T follicular helper cell (primary cell): ENCODE measurements around the gene PFKFB2.

Source experiments
- DNase-seq: peaks from one replicate; pipeline ENCODE4 v3.0.0-alpha.2; 2020; ENCODE audit warnings: low read depth

Gene PFKFB2

GRCh38 chr1:207021876-207022596, 31.0 kb upstream of the PFKFB2 start:
- no peak for DNase-seq

GRCh38 chr1:207022996-207023679, 29.9 kb upstream of the PFKFB2 start:
- no peak for DNase-seq

GRCh38 chr1:207024202-207025145, 28.6 kb upstream of the PFKFB2 start:
- no peak for DNase-seq

GRCh38 chr1:207025146-207025880, 27.8 kb upstream of the PFKFB2 start:
- no peak for DNase-seq

GRCh38 chr1:207026104-207026534, 27.0 kb upstream of the PFKFB2 start:
- DNase-seq = no peak

GRCh38 chr1:207027206-207027777, 25.8 kb upstream of the PFKFB2 start:
- no peak for DNase-seq

- DNase-seq = no peak
These were observed 25.2 kb upstream of the PFKFB2 start for GRCh38 chr1:207027921-207028320.

- DNase-seq = no peak
These were observed 24.0 kb upstream of the PFKFB2 start for GRCh38 chr1:207028884-207029650.

- no peak for DNase-seq
These were observed 23.2 kb upstream of the PFKFB2 start for GRCh38 chr1:207029701-207030521.

GRCh38 chr1:207030522-207031009, 22.5 kb upstream of the PFKFB2 start:
- DNase-seq = no peak

GRCh38 chr1:207031016-207031415, 22.1 kb upstream of the PFKFB2 start:
- no peak for DNase-seq

GRCh38 chr1:207031632-207032264, 21.3 kb upstream of the PFKFB2 start:
- DNase-seq = no peak

- no peak for DNase-seq
These were observed 20.5 kb upstream of the PFKFB2 start, which contains the start of gene C1orf116 for GRCh38 chr1:207032528-207033017. C1orf116 (minus strand) TSS chr1:207032756; CDS start chr1:207027598, 5,158 bp downstream.

GRCh38 chr1:207033302-207033701, 19.8 kb upstream of the PFKFB2 start:
- DNase-seq = no peak

GRCh38 chr1:207034208-207034607, 18.9 kb upstream of the PFKFB2 start:
- no peak for DNase-seq

- no peak for DNase-seq
These were observed 18.1 kb upstream of the PFKFB2 start for GRCh38 chr1:207034998-207035397.

GRCh38 chr1:207035877-207036551, 17.1 kb upstream of the PFKFB2 start:
- DNase-seq = no peak

GRCh38 chr1:207036865-207037264, 16.2 kb upstream of the PFKFB2 start:
- no peak for DNase-seq
